Astrocyte of the spinal cord (primary cell): Measurements from ENCODE around the gene FAHD2A.

ENCODE experiments used
- DNase-seq: peaks from one replicate; pipeline ENCODE4 v3.0.0; 2011; ENCODE audit warnings: low read depth, low spot score
- H3K4me3 ChIP-seq: 2 replicates; pipeline ENCODE4 v1.5.1; 2011; ENCODE audit warnings: low read depth, mild to moderate bottlenecking, low read length, moderate library complexity
- CTCF ChIP-seq: IDR thresholded peaks from 2 replicates; pipeline ENCODE4 v1.5.1; 2012; ENCODE audit warnings: low read depth, mild to moderate bottlenecking, low read length, inconsistent platforms
- in situ Hi-C: cut with HindIII; loops from 2 replicates; pipeline ENCODE4 v1.10.0; 2017; ENCODE audit warnings: low sequenced_read_pairs

FAHD2A gene

DNA sequence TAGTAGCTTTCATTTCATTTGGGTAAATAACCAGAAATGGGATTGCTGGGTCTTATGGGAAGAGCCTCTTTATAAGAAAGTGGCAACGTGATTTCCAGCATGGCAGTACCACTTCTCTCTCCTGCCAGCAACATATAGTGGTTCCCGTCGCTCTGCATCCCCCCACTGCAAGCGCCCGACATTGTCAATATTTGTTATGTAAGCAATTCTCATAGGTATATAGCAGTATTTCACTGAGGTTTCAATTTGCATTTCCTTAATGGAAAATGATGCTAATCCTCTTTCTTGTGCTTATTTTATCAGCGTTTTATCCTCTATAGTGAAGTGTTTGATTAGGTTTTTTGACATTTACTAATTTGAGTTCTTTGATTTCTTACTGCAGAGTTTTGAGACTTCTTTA lies 36.0 kb upstream of the FAHD2A start:
- in situ Hi-C loops, result no loop called here
- TF ChIP-seq CTCF, result no peak
- DNase-seq, result no peak
- H3K4me3 ChIP-seq, result no peak overlapping the region

DNA sequence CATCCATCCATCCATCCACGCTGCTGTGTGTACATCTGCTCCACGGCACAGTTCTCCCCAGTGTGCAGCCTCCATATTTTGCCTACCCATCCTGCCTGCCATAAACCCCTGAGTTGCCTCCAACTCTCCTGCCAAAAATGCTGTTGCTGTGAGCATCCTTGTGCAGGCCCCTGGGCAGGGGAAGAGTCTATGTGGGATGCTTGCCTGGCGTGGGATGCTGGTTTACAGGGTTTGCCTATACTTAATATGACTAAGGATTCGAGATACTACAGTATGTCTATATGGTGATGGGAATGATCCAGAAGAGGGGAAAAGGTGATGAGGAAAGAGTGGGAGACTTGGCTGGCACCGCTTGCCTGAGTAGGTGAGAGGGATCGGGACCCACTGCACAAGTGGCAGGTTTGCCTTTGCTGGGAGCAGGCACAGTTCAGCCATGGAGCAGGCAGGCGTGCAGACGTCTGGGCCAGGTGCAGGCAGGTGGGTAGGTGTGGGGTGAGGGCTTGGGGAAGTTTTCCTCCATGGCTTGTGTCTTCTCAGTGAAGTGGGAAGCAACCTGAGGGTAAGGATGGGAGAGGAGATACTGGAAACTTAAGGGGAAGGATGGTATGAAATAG lies 30.2 kb upstream of the FAHD2A start:
- H3K4me3 ChIP-seq, result no peak overlapping the region
- in situ Hi-C loops, result no loop called here
- no peak for DNase-seq
- TF ChIP-seq CTCF, result no peak

GRCh38 chr2:95372845-95373244 lies 29.7 kb upstream of the FAHD2A start:
- in situ Hi-C loops, result no loop called here

DNA sequence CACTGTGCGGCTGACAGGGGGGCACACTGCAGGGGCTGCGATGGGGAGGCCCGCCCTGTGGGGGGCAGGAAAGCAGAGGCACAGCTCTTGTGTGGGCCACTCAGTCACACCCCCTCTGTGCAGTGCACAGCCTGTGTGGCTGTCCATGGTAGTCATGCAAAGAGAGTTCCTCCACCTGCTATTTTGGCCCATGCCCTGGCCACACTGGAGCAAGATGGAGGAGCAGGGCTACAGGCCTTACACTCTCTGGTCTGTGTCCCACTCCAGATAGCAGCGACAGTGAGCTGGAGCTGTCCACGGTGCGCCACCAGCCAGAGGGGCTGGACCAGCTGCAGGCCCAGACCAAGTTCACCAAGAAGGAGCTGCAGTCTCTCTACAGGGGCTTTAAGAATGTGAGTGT lies 28.5 kb upstream of the FAHD2A start:
- no peak for DNase-seq
- no peak for TF ChIP-seq CTCF
- no peak overlapping the region for H3K4me3 ChIP-seq
- in situ Hi-C loops, result no loop called here

More at GRCh38 chr2:95372845-95373244, 29.7 kb upstream of the FAHD2A start:
- DNase-seq, result no peak
- TF ChIP-seq CTCF, result no peak
- H3K4me3 ChIP-seq, result no peak overlapping the region

- no peak for TF ChIP-seq CTCF
- in situ Hi-C loops, result no loop called here
These were observed 28.0 kb upstream of the FAHD2A start for GRCh38 chr2:95374451-95374920.

DNA sequence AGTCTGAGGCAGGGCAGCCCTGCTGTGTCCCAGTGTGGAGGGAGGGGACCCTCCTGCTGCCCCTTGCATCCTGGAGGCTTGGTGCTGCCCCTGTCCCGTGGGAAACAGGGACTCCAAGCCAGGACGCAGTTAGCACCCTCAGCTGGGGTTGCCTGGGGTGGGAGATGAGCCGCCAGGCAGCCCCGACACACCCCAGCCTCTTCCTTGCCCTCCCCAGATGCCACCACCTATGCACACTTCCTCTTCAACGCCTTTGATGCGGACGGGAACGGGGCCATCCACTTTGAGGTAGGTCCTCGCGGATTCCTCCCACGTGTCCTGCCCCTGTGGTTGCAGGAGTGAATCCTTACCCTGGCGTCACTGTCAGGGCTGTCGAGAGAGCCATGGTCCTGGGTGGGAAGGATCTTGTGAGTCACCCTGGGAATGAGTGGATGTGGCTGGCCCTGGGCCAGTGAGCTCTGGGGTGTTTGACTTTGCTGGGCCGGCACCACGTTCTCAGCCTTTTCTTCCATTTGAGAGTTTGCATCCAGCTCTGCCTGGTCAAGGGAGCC lies 27.5 kb upstream of the FAHD2A start:
- in situ Hi-C loops, result no loop called here

More at GRCh38 chr2:95374451-95374920, 28.0 kb upstream of the FAHD2A start:
- H3K4me3 ChIP-seq, result no peak overlapping the region
- no peak for DNase-seq

More for the DNA sequence above, 27.5 kb upstream of the FAHD2A start:
- no peak overlapping the region for H3K4me3 ChIP-seq
- TF ChIP-seq CTCF, result no peak
- DNase-seq, result peak; percentile 5
